GM18517 (cell line): ENCODE results near the gene ASPM.
A peak's percentile ranks its signal among the peaks of the same experiment; 100 is the strongest.
"Not testable (repeated sequence)": the region's sequence is repeated elsewhere in the genome, so short reads cannot be mapped to it uniquely, and the experiment has no call there.

Source experiments
- ATAC-seq: cut with Tn5 transposase; IDR thresholded peaks from one replicate; pipeline ENCODE4 v1.9.1; 2021; ENCODE audit warnings: mild to moderate bottlenecking, moderate library complexity; ENCODE audit not compliant: unreplicated experiment

ASPM gene

DNA sequence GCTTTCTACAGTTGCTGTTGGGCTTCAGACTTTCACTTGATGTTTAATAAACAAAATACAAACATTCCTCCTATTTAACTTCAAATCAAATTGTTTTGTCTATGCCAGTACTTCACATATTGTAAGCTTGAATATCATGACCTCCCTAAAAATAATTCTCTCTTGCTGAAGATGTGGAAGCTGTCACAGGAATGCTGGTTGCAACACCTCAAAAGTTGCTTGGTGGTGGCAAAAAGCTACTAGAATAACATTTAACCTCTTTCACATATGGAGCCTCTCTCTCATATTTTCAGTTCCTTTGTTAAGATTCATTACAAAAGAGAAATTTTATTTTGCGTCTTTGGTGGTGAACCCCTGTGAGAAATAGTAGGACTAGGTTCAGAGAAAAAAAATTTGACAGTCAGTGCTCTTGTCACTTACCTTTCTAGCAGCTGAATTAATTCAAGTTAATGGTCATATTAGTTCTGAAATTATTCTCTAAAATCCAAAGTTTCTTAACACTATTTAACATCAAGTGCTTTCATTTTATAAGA lies 53.9 kb downstream of the ASPM start:
- no peak for ATAC-seq

DNA sequence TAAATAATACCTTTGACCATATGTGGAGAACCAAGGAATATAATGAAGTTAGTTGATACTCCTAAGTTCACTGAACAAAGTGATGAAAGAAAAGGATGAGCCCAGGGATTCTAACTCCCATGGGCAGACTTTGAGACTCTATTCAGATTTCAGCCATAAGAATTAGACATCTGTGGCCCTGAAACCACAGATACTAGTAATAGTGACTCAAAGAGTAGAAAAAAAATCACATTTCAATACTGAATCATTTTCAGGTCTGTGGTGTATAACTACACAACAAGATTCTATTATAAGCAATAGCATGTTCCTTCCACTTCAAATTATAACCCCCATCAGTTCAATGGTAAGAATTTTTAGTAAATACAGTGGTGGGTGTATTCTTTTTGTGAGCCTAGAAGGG lies 63.0 kb downstream of the ASPM start:
- no peak for ATAC-seq

DNA sequence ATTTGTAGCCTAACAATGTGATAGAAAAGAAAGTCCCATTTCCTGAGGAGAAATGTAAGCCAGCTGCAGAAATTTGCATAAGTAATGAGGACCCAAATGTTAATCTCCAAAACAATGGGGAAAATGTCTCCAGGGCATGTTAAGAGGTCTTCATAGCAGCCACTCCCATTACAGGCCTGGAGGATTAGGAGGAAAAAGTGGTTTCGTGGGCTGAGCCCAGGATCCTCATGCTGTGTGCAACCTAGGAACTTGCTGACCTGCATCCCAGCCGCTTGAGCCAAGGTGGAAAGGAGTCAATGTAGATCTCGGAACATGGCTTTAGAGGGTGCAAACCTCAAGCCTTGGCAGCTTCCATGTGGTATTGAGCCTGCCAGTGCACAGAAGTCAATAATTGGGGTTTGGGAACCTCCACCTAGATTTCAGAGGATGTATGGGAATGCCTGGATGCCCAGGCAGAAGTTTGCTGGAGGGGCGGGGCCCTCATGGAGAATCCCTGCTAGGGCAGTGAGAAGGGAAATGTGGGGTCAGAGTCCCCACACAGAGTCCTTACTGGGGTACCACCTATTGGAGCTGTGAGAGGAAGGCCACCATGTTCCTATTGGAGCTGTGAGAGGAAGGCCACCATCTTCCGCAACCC lies 65.2 kb downstream of the ASPM start:
- no peak for ATAC-seq

DNA sequence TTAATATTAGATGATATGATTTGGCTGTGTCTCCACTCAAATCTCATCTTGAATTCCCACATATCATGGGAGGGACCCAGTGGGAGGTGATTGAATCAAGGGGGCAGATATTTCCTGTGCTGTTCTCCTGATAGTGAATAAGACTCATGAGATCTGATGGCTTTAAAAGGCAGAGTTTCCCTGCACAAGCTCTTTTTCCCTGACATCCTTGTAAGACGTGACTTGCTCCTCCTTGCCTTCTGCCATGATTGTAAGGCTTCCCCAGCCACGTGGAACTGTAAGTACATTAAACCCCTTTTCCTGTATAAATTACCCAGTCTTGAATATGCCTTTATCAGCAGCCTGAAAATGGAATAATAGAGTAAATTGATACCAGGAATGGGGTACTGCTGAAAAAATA lies 66.1 kb downstream of the ASPM start:
- no peak for ATAC-seq

DNA sequence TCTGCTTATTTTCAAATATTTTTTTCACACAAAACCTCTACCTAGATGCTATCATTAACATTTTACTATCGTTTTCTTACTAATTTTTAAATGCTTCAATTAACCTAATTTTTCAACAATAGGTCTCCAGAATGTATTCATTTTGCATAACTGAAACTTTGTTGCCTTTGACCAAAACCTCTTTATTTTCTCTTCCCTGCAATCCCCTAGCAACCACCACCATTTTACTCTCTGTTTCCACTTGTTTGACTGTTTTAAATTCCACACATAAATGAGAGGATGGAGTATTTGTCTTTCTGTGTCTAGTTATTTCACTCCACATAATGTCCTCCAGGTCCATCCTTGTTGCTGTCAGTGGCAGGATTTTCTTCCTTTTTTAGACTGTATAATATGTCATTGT lies 69.9 kb downstream of the ASPM start:
- ATAC-seq, result no peak

DNA sequence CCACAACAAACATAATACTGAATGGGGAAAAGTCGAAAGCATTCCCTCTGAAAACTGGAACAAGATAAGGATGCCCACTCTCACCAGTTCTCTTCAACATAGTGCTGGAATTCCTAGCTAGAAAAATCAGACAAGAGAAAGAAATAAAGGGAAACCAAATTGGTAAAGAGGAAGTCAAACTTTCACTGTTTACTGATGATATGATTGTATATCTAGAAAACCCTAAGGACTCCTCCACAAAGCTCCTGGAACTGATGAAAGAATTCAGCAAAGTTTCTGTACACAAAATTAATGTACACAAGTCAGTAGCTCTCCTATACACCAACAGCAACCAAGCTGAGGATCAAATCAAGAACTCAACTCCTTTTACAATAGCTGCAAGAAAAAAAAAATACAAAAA lies 72.5 kb downstream of the ASPM start:
- ATAC-seq, result no peak

DNA sequence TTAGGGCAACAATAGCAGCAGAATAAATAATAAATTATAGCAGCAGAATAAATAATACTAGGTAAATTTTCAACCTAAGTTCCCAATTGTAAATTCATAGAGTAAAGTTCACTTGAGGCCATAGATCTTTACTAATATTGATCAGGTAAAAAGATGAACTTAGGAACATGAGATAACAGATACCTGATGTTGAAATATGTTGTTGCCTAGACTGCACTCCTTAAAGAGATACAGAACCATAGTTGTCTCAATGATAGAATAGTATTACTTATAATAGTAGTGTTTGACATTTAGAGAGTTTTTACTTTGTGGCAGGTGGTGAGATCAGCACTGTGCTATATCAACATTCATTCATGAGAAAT lies 79.0 kb downstream of the ASPM start:
- ATAC-seq, result no peak

DNA sequence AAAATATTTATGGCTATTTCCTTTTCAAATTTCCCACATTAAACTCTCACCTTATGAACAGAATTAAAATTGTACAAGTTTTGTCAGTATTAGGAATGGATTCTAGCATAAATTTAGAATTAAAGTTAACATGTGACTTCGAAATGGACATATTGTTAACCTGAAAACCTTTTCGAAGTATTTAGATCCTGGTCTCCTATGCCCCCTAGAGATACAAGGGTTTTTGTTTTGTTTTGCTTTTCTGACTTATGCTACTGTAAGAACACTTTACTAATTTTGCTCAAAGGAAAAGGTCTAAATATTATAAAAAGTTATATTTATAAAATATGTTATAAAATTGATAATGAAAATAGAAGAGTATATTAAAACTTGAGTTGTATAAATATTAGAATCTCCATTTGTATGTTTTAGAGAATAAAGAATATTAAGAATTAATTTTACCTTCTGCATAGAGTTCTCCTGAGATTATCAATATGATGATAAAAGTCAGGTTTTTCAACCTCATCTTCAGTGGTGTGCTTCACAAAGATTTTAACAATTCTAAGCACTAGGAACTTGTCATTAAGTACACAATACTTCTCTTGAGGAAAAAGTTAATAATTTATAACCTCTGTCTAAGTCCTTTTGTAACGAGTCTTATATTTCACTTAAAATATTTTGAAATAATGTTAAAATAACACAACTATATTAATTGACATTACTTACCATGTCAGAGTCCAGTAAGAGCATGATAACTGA lies 79.6 kb downstream of the ASPM start, which contains the start of gene F13B:
F13B (minus strand) TSS at position 542 of the 738 bp plus-strand sequence; CDS start at position 505, 37 bp downstream.
- no peak for ATAC-seq

DNA sequence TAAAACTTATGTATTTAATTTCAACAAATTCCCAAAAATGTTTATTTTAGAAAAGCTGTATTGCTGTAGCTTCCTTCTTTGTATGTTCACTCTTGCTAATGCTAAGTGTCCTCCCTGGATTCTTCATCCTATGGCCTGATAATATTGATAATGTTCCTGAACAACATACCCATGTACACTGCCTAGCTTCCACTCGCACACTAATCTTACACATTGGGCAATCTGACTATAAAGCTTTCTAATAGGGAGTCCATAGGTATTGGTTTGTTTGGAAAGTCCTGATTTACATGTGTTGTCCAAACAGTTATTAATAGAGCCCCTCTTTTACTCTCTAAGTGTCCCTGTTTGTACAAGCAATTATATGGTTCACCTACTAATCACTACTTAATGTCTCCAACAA lies 80.2 kb downstream of the ASPM start:
- ATAC-seq, result no peak

DNA sequence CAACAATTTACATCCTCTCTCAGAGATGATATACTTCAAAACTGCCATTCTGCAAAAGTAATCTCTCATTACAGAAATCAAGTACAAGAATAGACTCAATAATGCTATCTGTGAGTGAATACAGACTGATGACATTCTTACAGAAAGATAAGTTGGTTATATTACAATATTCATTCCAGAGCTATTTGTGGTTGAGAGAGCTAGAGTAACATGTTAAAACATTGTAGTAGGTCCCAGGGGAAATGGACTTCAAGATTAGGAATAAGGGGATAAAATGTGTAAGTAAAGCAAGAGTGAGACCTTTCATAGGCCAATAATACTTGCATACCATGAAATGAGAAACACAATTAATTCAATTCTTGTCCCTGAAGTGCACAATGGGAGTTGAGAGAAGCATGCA lies 80.9 kb downstream of the ASPM start:
- no peak for ATAC-seq

DNA sequence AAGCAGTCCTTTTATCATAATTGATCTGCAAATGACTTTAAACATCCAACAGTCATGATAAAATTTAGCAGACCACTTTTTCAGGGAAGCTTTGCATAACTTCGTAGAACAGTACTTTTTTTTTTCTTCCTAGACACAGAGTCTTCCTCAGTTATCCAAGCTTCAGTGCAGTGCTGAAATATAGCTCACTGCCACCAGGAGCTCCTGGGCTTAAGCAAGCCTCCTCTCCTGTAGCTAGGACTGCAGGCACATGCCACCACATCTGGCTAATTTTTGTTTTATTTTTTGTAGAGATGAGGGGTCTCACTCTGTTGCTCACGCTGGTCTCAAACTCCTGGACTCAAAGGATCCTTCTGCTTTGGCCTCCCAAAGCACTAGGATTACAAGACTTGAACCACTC lies 83.3 kb downstream of the ASPM start:
- no peak for ATAC-seq

DNA sequence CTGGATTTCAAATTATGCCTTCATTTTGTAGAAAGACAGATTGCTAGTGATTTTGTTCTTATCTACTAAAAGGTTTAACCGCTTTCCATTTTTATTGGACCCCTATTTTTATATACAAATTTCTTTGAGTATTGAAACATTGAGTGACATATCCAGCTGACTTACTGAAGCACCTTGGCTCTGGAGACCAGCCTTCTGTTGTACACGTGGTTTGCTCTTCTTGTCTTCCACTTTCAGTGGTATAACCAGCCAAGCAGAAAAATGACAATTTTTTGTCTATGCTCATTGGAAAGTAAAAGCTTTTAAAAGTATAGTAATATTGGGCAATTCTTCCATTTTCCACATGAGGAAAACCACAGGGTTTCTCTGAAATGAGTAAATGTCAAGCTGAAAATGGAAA lies 83.8 kb downstream of the ASPM start:
- ATAC-seq, result peak; percentile 83

DNA sequence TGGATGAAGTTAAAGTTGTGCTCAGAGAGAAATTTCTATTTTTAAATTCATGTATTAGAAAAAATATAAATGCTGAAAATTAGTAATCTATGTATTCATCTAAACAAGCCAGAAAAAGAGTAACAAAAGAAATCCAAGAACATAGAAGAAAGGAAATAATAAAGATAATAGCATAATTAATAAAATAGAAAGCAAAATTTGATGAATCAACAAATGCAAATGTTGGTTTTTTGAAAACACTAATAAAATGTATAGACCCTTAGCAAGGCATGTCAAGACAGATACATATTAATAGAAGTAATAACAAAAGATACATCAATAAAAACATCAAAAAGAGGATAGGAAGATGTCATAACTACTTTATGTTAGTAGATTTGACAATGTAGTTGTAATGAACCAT lies 97.4 kb downstream of the ASPM start:
- ATAC-seq, result no peak

DNA sequence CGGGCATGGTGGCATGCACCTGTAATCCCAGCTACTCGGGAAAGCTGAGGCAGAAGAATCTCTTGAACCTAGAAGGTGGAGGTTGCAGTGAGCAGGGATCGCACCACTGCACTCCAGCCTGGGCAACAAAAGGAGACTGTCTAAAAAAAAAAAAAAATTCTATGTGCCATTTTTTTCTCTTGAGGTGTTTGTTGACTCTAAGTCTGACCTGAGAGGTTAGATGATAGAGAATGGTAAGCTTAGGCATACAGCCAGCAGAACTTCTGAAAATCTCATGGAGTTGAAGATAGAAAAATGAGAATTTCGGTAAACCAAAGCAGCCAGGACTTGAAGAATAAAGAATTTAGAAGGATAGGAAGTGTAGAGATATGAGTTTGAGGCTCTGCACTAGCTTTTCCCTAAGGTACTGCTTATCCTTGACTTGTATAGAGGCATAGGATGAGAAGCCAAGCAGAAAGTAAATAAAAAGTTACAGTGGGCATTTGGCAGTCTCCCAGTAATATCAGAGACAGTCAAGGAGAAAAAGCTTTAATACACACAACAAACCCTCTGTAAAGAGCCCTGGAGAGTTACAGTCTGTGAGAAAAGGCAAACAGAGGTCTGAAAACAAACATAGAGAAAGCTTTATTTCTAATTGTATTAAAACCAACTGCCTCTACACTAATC lies 103.7 kb downstream of the ASPM start:
- no peak for ATAC-seq

DNA sequence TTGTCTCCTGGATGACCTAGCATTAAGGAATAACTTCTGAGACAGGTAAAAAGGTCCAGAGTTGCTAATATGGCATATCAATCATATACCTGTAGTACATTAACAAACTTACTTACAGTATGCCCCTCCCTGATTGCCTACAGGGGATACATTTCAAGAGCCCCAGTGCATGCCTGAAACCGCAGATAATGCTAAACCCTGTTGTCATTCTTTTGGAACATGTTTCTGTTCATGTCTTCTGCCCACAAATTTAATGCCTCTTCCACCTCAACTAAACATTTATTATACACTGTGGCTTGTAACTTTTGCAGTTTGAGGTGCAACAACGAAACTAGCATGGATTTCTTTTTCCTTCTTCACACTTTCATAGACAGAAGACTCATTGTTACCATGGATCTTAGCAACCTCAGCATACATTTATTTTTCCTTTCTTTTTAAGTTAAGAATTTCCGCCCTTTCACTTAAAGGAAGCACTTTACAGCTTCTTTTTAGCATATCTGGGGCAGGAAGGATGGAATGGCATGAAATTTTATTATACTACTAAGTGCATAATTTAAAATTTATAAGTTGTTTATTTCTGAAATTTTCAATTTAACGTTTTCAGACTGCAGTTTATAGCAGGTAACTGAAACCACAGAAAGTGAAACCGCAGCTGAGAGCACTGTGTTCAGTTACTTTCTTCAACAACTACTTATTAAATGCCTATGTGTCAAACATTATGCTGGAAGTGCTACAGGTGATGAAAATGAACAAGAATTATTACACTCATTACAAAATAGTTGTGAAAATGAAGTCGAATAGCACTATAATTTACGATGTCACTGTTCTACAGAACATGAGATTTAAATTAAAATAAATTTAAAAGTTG lies 104.7 kb downstream of the ASPM start:
- ATAC-seq, result peak; percentile 75

DNA sequence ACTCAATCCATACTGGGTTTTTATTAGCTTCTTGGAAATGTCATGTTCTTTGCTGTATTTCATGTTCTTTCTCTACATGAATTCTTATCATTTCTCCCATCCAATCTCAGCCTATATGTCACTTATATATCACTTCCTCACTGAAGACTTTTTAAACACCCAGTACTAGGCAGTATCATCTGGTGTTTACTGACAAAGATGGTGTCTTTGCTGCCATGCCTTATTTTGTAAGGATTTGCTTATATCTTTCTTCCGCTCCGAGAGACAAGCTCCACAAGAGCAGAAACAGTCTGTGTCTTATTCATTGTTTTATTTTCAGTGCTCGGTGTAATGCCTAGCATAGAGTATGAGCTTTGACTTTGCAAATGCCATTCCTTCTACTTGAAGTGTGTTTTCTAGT lies 109.6 kb downstream of the ASPM start:
- ATAC-seq, result no peak

DNA sequence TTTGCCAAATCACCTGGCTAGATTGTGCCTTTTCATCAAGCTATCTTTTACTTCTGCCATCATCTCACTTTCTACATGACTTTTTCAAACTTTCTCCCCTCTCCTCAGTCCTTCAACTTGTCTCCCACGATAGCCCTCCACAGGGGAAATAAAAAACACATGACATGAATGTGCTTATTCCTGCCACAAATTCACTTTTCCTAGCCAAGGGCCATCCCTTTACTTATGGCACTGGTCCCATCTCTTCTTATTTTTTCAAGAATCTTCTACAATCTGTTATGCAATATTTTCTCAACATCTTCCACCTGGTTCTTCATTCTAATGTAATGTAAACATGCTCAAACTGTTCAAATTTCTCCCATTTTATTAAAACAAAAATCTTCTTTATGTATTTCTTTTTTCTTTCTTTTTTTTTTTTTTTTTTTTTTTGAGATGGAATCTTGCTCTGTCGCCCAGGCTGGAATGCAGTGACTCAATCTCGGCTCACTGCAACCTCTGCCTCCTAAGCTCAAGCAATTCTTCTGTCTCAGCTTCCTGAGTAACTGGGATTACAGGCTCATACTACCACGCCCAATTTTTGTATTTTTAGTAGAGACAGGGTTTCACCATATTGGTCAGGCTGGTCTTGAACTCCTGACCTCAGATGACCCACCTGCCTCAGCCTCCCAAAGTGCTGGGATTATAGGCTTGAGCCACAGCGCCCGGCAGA lies 111.7 kb downstream of the ASPM start:
- ATAC-seq, result not testable (repeated sequence)
